HG02943 (cell line): ENCODE measurements around the gene TBC1D16.

Source experiments
- ATAC-seq: cut with Tn5 transposase; IDR thresholded peaks from one replicate; pipeline ENCODE4 v1.9.1; 2021; ENCODE audit warnings: mild to moderate bottlenecking, low read depth, moderate library complexity; ENCODE audit not compliant: unreplicated experiment

The TBC1D16 gene

GRCh38 chr17:80026359-80027042 is 9.2 kb downstream of the TBC1D16 start:
- ATAC-seq: no peak

- ATAC-seq: no peak
Observed at GRCh38 chr17:80025796-80026195, 9.9 kb downstream of the TBC1D16 start.

- ATAC-seq: no peak
Observed at GRCh38 chr17:80025140-80025539, 10.5 kb downstream of the TBC1D16 start.

- ATAC-seq: no peak
Observed at GRCh38 chr17:80024206-80024972, 11.3 kb downstream of the TBC1D16 start.

- no peak for ATAC-seq
Observed at GRCh38 chr17:80023481-80024205, 12.0 kb downstream of the TBC1D16 start.

- no peak for ATAC-seq
Observed at GRCh38 chr17:80021600-80021999, 14.1 kb downstream of the TBC1D16 start.

GRCh38 chr17:80018917-80019651 is 16.6 kb downstream of the TBC1D16 start:
- ATAC-seq: no peak

- ATAC-seq: no peak
Observed at GRCh38 chr17:80017226-80018010, 18.3 kb downstream of the TBC1D16 start.

GRCh38 chr17:80012765-80013741 is 22.6 kb downstream of the TBC1D16 start:
- no peak for ATAC-seq

- ATAC-seq: no peak
Observed at GRCh38 chr17:80011989-80012555, 23.6 kb downstream of the TBC1D16 start.

GRCh38 chr17:80010283-80010858 is 25.3 kb downstream of the TBC1D16 start:
- no peak for ATAC-seq

- no peak for ATAC-seq
Observed at GRCh38 chr17:80009391-80010282, 26.0 kb downstream of the TBC1D16 start.

GRCh38 chr17:80008848-80009247 is 26.8 kb downstream of the TBC1D16 start:
- no peak for ATAC-seq

- ATAC-seq: no peak
Observed at GRCh38 chr17:80008383-80008840, 27.3 kb downstream of the TBC1D16 start.

GRCh38 chr17:80007939-80008338 is 27.7 kb downstream of the TBC1D16 start:
- ATAC-seq: no peak

GRCh38 chr17:80006811-80007752 is 28.6 kb downstream of the TBC1D16 start:
- ATAC-seq: no peak
